Measurements from ENCODE around the gene C4BPA.

Gene C4BPA

GRCh38 chr1:207084232-207084631, 19.8 kb upstream of the C4BPA start:
- H3K4me1 ChIP-seq: peaks cover 7% of the 10 kb centered on the region
- no peaks in the 10 kb centered on the region for H3K9me3 ChIP-seq
- no peaks in the 10 kb centered on the region for H3K27me3 ChIP-seq (ENCODE audit: low read depth)
- no peak overlapping the region for H3K4me3 ChIP-seq
- H3K36me3 ChIP-seq (replicated peaks): no peaks in the 10 kb centered on the region
- in situ Hi-C loops (cut with MboI; ENCODE audit: low sequenced_read_pairs): loop anchor here (25.0 kb wide), 1 partner anchor 328 kb away; no protein-coding TSS in a partner anchor
- DNase-seq (ENCODE audit: low spot score in 2 of 2): no peak

GRCh38 chr1:207084701-207085180, 19.3 kb upstream of the C4BPA start:
- Histone ChIP-seq H3K27me3 (ENCODE audit: low read depth) (no peaks in the 10 kb centered on the region), H3K4me3 (no peak overlapping the region), H3K4me1 (peaks cover 7% of the 10 kb centered on the region), H3K36me3 (replicated peaks) (no peaks in the 10 kb centered on the region), H3K9me3 (no peaks in the 10 kb centered on the region)
- DNase-seq (ENCODE audit: low spot score in 2 of 2): peak; percentile 67 to 76
- in situ Hi-C loops (cut with MboI; ENCODE audit: low sequenced_read_pairs): loop anchor here (25.0 kb wide), 1 partner anchor 328 kb away; no protein-coding TSS in a partner anchor

GRCh38 chr1:207085887-207086286, 18.1 kb upstream of the C4BPA start:
- H3K9me3 ChIP-seq: no peaks in the 10 kb centered on the region
- no peaks in the 10 kb centered on the region for H3K27me3 ChIP-seq (ENCODE audit: low read depth)
- H3K4me3 ChIP-seq: no peak overlapping the region
- DNase-seq (ENCODE audit: low spot score in 2 of 2): no peak
- H3K4me1 ChIP-seq: peaks cover 7% of the 10 kb centered on the region
- no peaks in the 10 kb centered on the region for H3K36me3 ChIP-seq (replicated peaks)
- in situ Hi-C loops (cut with MboI; ENCODE audit: low sequenced_read_pairs): loop anchor here (25.0 kb wide), 1 partner anchor 326 kb away; no protein-coding TSS in a partner anchor

- DNase-seq (ENCODE audit: low spot score in 2 of 2): no peak
- Histone ChIP-seq H3K36me3 (replicated peaks) (no peaks in the 10 kb centered on the region), H3K9me3 (no peaks in the 10 kb centered on the region), H3K27me3 (ENCODE audit: low read depth) (no peaks in the 10 kb centered on the region; the same call in 1 of the 2 replicates), H3K4me1 (peaks cover 7% of the 10 kb centered on the region), H3K4me3 (no peak overlapping the region)
- in situ Hi-C loops (cut with MboI; ENCODE audit: low sequenced_read_pairs): loop anchor here (25.0 kb wide), 1 partner anchor 324 kb away; no protein-coding TSS in a partner anchor
Measured at GRCh38 chr1:207088161-207088560, 15.9 kb upstream of the C4BPA start.

GRCh38 chr1:207088701-207089626, 15.1 kb upstream of the C4BPA start, which contains the start of gene C4BPB:
TSS of gene C4BPB (plus strand) at chr1:207088860. CDS start at chr1:207089532, 672 bp downstream.
- H3K27me3 ChIP-seq (ENCODE audit: low read depth): no peaks in the 10 kb centered on the region; the same call in 1 of the 2 replicates
- no peak within 1 kb of the TSS for H3K4me3 ChIP-seq
- peaks cover 7% of the 10 kb centered on the region for H3K4me1 ChIP-seq
- H3K36me3 ChIP-seq (replicated peaks): no peaks in the 10 kb centered on the region
- DNase-seq (ENCODE audit: low spot score in 2 of 2): no peak
- no peaks in the 10 kb centered on the region for H3K9me3 ChIP-seq
- in situ Hi-C loops (cut with MboI; ENCODE audit: low sequenced_read_pairs): loop anchor here (25.0 kb wide), 1 partner anchor 323 kb away; no protein-coding TSS in a partner anchor

- H3K4me1 ChIP-seq: peaks cover 3% of the 10 kb centered on the region
- H3K9me3 ChIP-seq: no peaks in the 10 kb centered on the region
- in situ Hi-C loops (cut with MboI; ENCODE audit: low sequenced_read_pairs): loop anchor here (25.0 kb wide), 1 partner anchor 323 kb away; no protein-coding TSS in a partner anchor
- no peaks in the 10 kb centered on the region; the same call in 1 of the 2 replicates for H3K27me3 ChIP-seq (ENCODE audit: low read depth)
- DNase-seq (ENCODE audit: low spot score in 2 of 2): no peak
- H3K36me3 ChIP-seq (replicated peaks): no peaks in the 10 kb centered on the region
- H3K4me3 ChIP-seq: no peak overlapping the region
Measured at GRCh38 chr1:207089627-207090355, 14.2 kb upstream of the C4BPA start.

- no peak overlapping the region for H3K4me3 ChIP-seq
Measured at GRCh38 chr1:207091200-207091908, 12.7 kb upstream of the C4BPA start.

GRCh38 chr1:207093944-207094343, 10.1 kb upstream of the C4BPA start:
- H3K4me3 ChIP-seq: no peak overlapping the region
- H3K4me1 ChIP-seq: no peaks in the 10 kb centered on the region; the same call in 1 of the 2 replicates
- DNase-seq (ENCODE audit: low spot score in 2 of 2): no peak
- H3K27me3 ChIP-seq (ENCODE audit: low read depth): no peaks in the 10 kb centered on the region; the same call in 1 of the 2 replicates
- no peaks in the 10 kb centered on the region for H3K9me3 ChIP-seq
- in situ Hi-C loops (cut with MboI; ENCODE audit: low sequenced_read_pairs): loop anchor here (25.0 kb wide), 1 partner anchor 318 kb away; no protein-coding TSS in a partner anchor
- H3K36me3 ChIP-seq (replicated peaks): no peaks in the 10 kb centered on the region

More at GRCh38 chr1:207091200-207091908, 12.7 kb upstream of the C4BPA start:
- Histone ChIP-seq H3K27me3 (ENCODE audit: low read depth) (no peaks in the 10 kb centered on the region; the same call in 1 of the 2 replicates), H3K4me1 (no peaks in the 10 kb centered on the region; the same call in none of the 2 replicates), H3K9me3 (no peaks in the 10 kb centered on the region), H3K36me3 (replicated peaks) (no peaks in the 10 kb centered on the region)
- no peak for DNase-seq (ENCODE audit: low spot score in 2 of 2)
- in situ Hi-C loops (cut with MboI; ENCODE audit: low sequenced_read_pairs): loop anchor here (25.0 kb wide), 1 partner anchor 321 kb away; no protein-coding TSS in a partner anchor

GRCh38 chr1:207097871-207098324, 6.1 kb upstream of the C4BPA start:
- H3K9me3 ChIP-seq: no peaks in the 10 kb centered on the region; the same call in 1 of the 2 replicates
- no peak for DNase-seq (ENCODE audit: low spot score in 2 of 2)
- H3K4me1 ChIP-seq: no peaks in the 10 kb centered on the region
- H3K4me3 ChIP-seq: no peak overlapping the region
- no peaks in the 10 kb centered on the region for H3K36me3 ChIP-seq (replicated peaks)
- in situ Hi-C loops (cut with MboI; ENCODE audit: low sequenced_read_pairs): loop anchor here (25.0 kb wide), 1 partner anchor 314 kb away; no protein-coding TSS in a partner anchor
- no peaks in the 10 kb centered on the region; the same call in 1 of the 2 replicates for H3K27me3 ChIP-seq (ENCODE audit: low read depth)

GRCh38 chr1:207101720-207102119, 2.3 kb upstream of the C4BPA start:
- in situ Hi-C loops (cut with MboI; ENCODE audit: low sequenced_read_pairs): no loop called here

GRCh38 chr1:207102146-207102545, 1.9 kb upstream of the C4BPA start:
- H3K4me3 ChIP-seq: no peak overlapping the region
- H3K27me3 ChIP-seq (ENCODE audit: low read depth): no peaks in the 10 kb centered on the region; the same call in 1 of the 2 replicates
- in situ Hi-C loops (cut with MboI; ENCODE audit: low sequenced_read_pairs): no loop called here
- no peaks in the 10 kb centered on the region for H3K36me3 ChIP-seq (replicated peaks)
- no peaks in the 10 kb centered on the region for H3K4me1 ChIP-seq
- no peaks in the 10 kb centered on the region; the same call in 1 of the 2 replicates for H3K9me3 ChIP-seq
- DNase-seq (ENCODE audit: low spot score in 2 of 2): no peak

More at GRCh38 chr1:207101720-207102119, 2.3 kb upstream of the C4BPA start:
- no peak overlapping the region for H3K4me3 ChIP-seq
- no peak for DNase-seq (ENCODE audit: low spot score in 2 of 2)
- no peaks in the 10 kb centered on the region for H3K36me3 ChIP-seq (replicated peaks)
- H3K4me1 ChIP-seq: no peaks in the 10 kb centered on the region
- H3K9me3 ChIP-seq: no peaks in the 10 kb centered on the region; the same call in 1 of the 2 replicates
- no peaks in the 10 kb centered on the region; the same call in 1 of the 2 replicates for H3K27me3 ChIP-seq (ENCODE audit: low read depth)

GRCh38 chr1:207102659-207103058, 1.4 kb upstream of the C4BPA start:
- H3K4me3 ChIP-seq: no peak overlapping the region
- H3K36me3 ChIP-seq (replicated peaks): no peaks in the 10 kb centered on the region
- H3K27me3 ChIP-seq (ENCODE audit: low read depth): no peaks in the 10 kb centered on the region; the same call in 1 of the 2 replicates
- DNase-seq (ENCODE audit: low spot score in 2 of 2): no peak
- no peaks in the 10 kb centered on the region; the same call in 1 of the 2 replicates for H3K9me3 ChIP-seq
- in situ Hi-C loops (cut with MboI; ENCODE audit: low sequenced_read_pairs): no loop called here
- no peaks in the 10 kb centered on the region for H3K4me1 ChIP-seq
